ENCODE measurements around the gene ZBTB46.

ZBTB46 gene

GRCh38 chr20:63836458-63837344 lies 5.6 kb upstream of the ZBTB46 start:
- DNase-seq: no peak

- no peak for DNase-seq
These were observed 4.2 kb upstream of the ZBTB46 start for GRCh38 chr20:63835021-63835858.

GRCh38 chr20:63834491-63834880 lies 3.4 kb upstream of the ZBTB46 start:
- no peak for DNase-seq

GRCh38 chr20:63833776-63834490 lies 2.9 kb upstream of the ZBTB46 start:
- no peak for DNase-seq

GRCh38 chr20:63831993-63832686 lies 1.1 kb upstream of the ZBTB46 start:
- no peak for DNase-seq

GRCh38 chr20:63831646-63831992 lies 555 bp upstream of the ZBTB46 start:
- no peak for DNase-seq

- no peak for DNase-seq
These were observed 874 bp downstream of the ZBTB46 start for GRCh38 chr20:63829945-63830835.

GRCh38 chr20:63829603-63829944 lies 1.5 kb downstream of the ZBTB46 start:
- DNase-seq: no peak

- DNase-seq: no peak
These were observed 2.1 kb downstream of the ZBTB46 start for GRCh38 chr20:63828951-63829350.

- DNase-seq: no peak
These were observed 2.5 kb downstream of the ZBTB46 start for GRCh38 chr20:63828545-63828944.

- no peak for DNase-seq
These were observed 2.9 kb downstream of the ZBTB46 start for GRCh38 chr20:63828124-63828523.

- DNase-seq: no peak
These were observed 4.3 kb downstream of the ZBTB46 start for GRCh38 chr20:63826753-63827152.

- no peak for DNase-seq
These were observed 5.5 kb downstream of the ZBTB46 start for GRCh38 chr20:63825331-63826118.

GRCh38 chr20:63823691-63824311 lies 7.3 kb downstream of the ZBTB46 start:
- no peak for DNase-seq

- no peak for DNase-seq
These were observed 8.8 kb downstream of the ZBTB46 start for GRCh38 chr20:63822276-63822696.

GRCh38 chr20:63821811-63822210 lies 9.3 kb downstream of the ZBTB46 start:
- no peak for DNase-seq

- DNase-seq: no peak
These were observed 11.7 kb downstream of the ZBTB46 start for GRCh38 chr20:63819224-63819921.

- no peak for DNase-seq
These were observed 15.3 kb downstream of the ZBTB46 start for GRCh38 chr20:63815615-63816253.

GRCh38 chr20:63814891-63815614 lies 16.0 kb downstream of the ZBTB46 start:
- no peak for DNase-seq
